HG03135 (cell line): ENCODE data around the gene PLD2.

Experiments used
- ATAC-seq: cut with Tn5 transposase; IDR thresholded peaks from one replicate; pipeline ENCODE4 v1.9.1; 2021; ENCODE audit warnings: mild to moderate bottlenecking, moderate library complexity; ENCODE audit not compliant: unreplicated experiment

PLD2 gene

DNA sequence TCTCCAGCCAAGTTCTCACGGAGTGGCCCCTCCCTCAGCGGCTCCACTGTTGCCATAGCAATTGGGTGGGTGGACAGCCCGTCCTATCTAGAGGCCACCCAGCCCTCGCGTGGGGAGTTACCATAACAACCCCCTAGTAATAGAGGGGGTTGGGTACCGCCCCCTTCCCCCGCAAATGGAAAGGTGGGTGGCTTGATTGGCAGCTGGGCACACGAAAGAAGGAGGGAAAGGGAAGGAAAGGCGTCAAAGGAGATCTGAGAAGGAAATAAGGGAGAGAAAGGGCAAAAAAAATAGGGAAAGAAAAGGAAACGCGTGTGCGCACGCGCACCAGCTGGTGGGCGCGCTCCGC, 25.9 kb downstream of the PLD2 start:
- ATAC-seq = peak; percentile 21

DNA sequence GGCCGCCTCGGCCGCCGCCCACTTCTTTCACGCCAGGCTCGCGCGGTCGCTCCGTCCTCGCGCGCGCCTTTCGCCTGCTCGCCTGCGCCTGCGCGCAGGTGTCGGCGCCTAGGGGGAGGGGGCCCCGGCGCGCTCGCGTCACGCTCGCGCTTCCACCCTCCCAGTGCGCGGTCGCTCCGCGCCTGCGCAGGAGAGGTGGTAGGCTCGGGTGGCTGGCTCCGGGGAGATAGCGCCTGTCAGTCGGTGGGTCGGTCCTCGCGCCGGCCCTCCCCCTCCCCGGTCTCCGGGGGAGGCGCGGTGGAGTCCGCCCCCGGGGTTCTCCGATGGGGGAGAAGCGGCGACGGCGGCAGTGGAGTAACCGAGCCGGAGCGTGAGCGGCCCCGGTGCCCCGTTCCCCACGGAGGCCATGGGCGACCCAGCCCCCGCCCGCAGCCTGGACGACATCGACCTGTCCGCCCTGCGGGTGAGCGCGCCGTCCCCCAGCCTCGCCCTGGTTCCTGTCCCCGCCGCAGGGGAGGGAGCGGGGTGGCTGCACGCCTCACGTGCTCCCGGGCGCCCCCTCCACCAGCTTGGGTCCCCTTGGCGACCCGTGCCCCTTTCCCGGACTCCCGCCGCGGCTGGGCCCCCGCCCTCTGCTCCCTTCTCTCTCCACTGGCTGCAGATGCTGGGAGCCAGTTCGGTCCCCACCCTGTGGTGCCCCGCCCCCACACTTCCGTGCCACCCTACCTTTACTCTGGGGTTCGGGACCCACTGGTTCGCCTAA, 26.4 kb downstream of the PLD2 start, which contains the start of gene MINK1:
MINK1 (plus strand) TSS at position 163 of the 763 bp plus-strand sequence; CDS start at position 407, 244 bp downstream.
- ATAC-seq = peak; percentile 80

DNA sequence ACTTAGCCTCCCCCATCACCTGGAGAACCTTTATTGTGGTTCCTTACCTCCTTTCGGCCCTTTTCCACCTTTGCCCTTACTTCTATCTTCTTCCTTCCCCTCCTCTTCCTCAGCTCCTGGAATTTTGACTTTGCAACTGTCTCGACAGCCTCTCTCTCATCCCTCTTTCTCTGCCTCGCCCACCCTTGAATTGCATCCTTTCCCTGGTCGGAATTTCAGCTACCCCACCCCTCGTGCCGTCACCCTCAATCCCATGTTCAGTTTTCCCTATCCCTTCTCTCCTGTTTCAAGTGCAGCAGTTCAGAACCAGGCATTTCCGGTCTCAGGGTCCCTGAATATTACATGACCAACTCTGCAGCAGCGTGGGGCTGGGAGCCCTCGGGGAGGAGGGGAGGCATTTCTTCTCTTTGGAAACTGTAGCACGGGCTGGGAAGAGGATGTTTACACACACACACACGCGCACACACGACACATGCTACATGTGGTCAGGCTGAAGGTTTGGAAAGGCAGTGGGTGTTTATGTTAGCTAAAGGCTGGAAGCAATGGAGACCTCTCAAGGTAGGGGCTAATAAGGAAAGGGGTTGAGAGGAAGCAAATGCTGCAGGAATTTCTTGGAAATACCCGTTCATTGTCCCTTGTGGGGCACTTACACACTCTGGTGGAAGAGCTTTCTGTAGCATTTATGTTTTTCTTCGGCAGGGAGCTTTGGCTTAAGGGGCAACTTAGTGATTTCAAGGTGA, 27.2 kb downstream of the PLD2 start:
- ATAC-seq = no peak

DNA sequence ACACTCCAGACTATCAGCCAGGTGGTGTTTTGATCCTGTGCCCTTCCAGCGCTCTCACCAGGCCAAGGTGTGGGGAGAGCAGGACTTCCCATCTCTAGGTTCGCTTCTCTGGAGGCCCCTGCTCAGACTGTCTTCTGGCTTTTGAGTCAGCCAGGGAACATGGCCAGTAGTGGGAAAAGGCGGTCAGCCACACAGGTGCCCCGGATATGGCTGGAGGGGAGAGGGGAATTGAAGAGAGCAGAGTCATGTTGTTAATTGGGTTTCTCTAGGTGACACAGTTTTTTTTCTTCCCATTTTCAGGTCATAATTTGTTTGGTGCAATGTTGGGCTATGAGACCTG, 27.7 kb downstream of the PLD2 start:
- ATAC-seq = no peak

DNA sequence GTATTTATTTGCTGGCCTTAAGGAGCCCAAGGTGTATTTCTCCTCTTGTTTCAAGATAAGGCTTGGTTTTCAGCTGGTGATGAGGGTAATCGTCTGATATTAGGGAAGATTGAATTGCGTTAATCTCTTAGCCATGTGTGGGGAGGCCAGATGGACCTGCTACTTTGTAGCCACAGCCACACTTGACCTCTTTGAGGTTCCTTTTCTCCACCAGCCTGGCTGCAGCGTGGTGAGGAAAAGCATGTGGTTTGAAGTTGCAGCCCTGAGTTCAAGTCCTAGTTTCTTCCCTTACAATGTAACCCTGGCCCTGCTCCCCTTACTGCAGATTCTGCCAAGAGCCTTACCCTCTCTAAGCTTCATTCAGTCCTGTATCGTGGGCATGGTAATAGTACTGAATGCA, 29.3 kb downstream of the PLD2 start:
- no peak for ATAC-seq

DNA sequence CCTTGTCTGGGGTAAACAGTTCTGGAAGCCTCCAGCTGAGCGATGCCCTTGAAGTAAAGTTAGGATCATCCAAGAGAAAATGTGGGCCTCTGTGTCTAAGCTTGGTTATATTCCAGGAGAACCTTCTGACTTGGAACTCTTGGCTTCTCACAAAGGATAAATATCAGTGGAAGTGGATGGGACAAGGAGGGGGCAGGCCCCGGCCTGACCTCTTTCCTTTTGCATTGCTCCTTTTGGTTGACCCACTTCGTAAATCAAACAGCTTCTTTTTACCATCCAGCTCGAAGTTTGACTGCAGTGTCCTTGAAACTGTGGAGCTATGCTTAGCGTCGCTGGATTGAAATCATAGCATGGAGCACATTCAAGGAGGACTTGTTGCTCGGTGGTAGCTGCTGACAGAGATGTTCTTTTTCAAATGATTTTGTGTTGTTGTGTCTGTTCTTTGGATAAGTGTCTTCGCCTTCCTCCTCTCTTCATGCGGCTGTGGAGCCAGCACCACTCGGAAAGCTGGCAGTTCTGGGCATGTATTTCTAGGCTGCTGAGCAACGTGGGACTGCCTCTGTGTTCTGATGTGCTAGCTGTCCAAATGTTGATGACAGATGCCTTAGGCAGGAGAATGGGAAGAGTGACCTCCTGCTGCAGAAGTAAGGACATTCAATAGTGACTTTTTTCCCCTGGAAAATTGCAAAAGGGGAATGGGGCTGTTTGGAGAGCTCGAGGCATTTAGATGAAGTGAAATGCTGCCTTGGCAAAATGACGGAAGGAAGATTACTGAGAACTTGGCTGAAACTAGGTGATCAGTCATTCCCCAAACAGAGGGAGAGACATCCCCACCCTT, 30.7 kb downstream of the PLD2 start:
- no peak for ATAC-seq

DNA sequence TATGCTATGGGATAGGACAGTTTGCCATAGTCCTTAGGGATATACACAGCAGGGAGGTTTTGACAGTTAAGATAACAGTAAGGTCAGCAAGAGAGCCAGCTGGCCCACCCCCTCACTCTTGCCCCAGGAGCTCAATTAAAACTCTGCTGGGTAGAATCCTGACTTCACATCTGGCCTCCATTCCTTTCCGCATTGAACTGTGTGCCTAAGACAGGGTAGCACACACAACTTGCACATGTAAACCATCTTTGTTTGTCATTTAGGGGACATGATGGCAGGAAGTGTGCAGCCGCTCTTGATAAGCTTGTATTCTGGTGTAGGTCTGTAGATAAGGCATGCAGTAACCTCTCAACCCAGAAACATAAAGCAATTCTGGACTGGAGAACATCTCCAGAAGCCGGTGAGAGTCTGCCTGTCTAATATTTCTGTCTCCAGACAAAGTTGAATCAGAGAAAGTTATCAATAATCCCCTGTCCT, 31.4 kb downstream of the PLD2 start:
- no peak for ATAC-seq

DNA sequence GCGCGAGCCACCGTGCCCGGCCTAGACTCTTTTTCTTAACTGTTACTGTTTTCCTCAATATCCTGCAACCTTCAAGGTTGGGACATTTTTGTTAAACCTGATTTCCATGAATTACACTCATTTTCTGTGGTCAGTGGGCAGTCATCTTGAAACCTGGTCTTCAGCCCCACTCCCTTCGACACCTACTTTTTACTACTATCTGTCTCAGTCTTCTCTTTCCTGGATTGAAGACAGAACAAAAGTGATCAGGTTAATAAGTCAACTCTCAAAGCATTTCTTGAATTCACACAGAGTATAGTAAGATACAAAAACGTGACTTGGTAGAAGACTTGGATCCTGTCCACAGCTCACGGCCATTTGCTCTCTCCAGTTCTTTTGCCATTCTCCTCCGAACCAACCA, 32.3 kb downstream of the PLD2 start:
- ATAC-seq = no peak

DNA sequence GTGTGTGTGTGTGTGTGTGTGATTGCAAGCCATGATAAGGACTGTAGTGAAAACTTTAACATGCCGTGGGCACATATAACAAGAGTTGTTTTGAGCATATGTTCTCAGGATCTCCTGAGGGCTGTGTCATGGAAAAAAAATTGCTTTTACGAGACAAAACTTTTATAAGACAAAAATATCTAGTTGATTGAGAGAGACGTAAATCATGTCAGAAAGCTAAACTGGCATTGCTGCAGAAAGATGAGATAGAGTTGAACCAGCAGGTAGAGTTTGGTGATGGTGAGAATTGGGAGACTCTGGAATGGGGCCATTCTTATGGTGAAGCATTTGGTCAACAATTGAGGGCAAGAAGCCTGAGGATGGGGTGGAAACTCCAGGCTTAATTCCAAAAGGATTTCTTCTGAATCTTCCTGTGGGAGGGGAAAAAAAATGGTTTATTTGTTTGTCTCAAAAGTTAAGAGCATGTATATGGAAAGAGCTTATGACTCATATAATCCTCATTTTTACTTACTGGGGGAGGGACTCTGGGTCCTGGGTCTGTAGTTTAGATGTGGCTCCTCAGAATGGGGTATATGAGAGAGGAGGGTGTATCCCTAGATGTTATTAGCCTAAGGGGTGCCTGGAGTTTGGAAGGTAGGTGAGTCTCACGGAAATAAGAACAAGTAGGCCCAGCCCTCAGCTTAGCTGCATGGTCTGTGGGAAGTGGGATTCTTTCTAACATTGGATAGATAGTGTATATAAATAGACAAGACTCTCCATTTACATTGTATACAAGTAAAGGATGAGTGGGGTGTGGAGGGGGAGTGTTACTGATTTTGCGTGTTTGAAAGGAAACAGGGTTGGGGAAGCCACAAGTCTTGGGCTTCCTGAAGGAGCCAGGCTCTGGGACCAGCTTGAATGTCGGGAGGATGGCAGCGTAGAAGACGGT, 33.3 kb downstream of the PLD2 start:
- ATAC-seq = no peak

DNA sequence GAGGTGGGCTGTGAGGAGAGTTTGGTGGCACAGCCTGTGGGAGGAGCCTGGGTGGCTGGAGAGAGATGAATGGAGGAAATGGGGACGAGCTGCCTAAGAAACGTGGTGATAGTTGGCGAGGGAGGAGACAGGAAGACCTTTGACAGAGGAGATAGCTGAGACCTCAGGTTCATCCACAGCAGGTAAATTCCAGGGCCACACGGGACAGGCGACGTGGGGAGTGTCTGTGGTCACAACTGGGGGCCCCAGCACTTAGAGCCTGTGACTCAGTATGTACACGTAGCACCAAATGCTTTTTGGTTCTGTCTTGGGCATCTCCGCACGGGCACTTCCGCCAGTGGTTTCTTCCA, 33.9 kb downstream of the PLD2 start:
- ATAC-seq = no peak

DNA sequence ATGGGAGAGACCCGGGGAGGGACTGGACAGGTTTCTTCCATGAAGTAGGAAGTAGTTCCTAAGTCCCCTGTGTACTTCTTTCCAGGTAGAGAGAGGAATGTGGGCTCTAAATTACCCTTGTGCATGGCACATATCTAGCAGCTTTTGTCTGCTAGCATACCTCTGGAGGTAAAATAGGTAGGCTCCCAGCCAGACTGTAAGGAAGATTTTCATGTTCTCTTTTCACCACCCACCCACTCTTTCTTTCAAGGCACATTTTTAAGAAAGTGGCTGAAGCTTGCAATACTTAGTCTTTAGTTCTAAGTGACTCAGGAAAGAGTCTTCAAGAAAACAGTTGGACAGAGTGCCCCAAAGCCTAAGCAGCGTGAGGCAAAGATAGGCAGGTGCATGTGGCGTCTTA, 35.4 kb downstream of the PLD2 start:
- ATAC-seq = no peak

DNA sequence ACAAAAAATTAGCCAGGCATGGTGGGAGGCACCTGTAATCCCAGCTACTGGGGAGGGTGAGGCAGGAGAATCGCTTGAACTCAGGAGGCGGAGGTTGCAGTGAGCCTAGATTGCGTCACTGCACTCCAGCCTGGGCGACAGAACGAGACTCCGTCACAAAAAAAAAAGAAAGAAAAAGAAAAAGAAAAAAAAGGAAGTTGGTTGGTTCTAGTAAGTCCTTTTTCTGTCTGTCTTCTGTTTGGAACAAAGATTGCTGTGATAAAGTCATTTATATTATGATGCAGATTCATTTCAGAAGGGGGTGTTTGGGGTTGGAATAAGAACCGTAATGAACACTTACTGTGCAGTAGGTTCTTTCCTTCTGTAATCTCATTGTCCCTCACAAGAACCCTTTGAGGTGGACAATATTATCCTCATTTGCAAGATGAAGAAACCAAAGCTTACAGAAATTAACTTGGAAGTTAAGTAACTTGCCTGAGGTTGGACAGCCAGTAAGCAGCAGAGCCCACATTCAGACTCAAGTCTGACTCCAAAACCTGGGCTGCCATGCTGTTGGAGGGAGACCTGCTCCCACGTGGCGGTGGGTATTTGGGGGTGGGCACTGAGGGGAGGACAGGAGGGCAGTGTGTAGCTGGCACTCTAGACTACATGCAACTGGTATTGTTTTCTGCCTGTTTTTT, 36.5 kb downstream of the PLD2 start:
- no peak for ATAC-seq

DNA sequence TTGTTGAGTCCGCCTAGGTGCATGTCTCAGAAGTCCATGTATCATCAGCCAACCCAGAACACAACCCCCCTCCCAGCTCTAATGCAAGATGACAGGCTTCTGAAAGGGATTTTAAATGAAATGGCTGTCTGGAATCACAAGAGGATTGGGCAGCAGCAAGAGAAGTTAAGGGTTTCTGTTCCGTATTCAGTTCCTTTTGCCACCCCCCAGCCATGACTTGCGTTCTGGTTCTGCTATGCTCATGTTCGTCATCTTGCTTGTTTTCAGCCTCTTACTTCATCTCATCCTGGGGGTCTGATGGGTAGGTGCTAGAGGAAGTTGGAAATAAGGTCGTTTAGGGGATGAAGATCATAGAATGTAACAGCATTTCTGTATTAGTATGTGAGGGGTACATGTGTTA, 38.2 kb downstream of the PLD2 start:
- ATAC-seq = no peak

DNA sequence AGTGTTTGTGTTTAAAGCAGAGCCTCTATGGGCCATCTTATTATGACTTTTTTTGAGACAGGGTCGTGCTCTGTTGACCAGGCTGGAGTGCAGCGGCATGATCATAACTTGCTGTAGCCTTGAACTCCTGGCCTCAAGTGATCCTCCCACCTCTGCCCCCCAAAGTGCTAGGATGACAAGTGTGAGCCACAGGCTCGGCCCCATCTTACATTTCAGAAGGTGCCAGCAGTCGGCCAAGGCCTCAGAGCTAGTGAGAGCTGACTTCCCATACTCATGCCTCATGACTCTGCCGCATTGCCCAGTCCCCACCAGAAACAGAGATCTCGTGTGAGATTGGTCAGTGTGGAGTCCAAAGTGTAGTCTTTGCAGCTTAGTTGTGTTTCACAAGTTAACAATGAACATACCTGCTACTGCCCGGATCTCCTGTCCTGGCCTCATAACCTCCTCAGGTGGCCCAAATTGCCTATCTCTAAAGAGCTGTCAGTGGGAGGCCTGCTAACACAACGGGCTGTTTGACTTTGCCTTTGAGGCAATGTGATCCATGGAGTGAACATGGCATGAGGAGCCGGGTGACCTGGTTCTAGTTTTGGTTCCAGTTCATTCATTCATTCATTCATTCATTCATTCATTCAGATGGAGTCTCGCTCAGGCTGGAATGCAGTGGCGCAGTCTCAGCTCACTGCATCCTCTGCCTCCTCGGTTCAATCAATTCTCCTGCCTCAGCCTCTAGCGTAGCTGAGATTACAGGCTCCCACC, 39.9 kb downstream of the PLD2 start:
- no peak for ATAC-seq

DNA sequence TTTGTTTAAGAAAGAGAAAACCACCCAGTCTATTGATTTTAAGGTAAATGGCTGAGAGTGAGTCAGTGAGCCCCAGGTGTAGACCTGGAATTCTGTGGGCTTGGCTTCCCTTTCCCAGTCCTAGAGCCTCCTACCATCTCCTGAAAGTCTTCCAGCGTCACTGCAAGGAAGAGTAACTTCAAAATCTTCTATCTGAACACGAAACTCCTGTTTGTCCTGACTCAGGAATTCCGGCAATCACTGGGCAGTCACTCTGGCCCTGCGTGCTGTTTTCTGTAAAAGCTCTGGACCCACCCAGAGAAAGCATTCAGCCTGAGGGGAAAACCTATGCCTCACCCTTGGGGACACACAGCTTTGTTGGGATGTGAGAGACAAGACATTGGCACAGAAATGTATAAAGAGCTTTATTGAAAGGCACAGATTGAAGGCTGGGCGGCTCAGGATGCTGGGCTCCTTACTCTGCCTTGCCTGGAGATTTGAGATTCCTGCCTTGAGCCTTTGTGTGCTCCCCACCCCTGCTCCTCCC, 42.1 kb downstream of the PLD2 start:
- no peak for ATAC-seq

DNA sequence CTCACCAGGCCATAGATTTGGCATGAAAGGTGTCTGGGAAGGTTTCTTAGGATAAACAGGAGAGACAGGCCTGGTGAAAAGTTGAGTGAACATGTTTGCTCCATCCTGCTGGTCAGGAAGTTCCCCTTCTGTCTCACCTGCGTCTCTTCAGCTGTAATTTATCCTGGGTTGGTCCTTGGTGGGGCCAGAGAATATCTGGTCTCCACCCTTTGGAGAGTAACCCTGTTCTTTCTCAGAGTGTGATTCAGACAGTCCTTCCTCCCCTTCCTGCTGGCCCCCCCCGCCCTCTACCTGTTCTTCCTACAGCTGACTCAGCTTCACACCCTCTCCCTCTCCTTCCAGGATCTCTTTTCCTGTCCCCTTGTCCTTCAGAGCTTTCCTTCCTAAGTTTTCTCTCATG, 43.3 kb downstream of the PLD2 start:
- no peak for ATAC-seq

DNA sequence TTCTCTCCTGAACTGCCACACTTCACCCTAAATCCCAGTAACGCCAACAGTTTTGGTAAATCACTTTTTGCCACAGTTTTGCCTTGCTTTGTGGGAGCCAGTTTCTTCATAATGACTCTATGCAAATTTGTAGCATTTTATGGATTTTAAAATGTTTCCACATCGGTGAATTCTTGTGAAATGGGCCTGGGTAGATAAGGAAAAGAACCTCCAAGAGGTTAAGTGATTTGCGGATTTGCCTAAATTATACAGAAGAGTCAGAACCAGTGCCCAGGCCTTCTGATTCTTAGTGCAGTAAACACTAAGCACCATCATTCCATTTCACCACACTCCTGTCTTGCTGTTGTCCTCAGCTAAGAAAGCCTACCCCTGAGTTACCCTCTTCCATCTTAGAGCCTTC, 44.1 kb downstream of the PLD2 start:
- ATAC-seq = no peak

DNA sequence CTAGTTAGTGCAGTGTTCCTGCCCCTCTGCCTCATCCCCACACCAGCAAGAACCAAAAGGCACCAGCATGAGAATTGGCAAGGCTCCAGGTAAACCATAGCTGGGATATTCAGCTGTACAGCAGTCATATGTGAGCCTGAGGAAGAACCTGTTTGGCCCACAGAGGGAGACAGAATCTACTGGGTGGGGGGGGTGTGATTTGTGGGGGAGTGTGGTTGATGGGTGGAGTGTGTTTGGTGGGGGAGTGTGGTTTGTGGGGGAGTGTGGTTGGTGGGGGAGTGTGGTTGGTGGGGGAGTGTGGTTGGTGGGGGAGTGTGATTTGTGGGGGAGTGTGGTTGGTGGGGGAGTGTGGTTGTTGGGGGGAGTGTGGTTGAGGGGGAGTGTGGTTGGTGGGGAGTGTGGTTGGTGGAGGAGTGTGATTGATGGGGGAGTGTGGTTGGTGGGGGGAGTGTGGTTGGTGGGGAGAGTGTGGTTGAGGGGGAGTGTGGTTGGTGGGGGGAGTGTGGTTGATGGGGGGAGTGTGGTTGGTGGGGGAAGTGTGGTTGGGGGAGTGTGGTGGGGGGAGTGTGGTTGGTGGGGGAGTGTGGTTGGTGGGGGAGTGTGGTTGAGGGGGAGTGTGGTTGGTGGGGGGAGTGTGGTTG, 45.7 kb downstream of the PLD2 start:
- ATAC-seq = no peak

DNA sequence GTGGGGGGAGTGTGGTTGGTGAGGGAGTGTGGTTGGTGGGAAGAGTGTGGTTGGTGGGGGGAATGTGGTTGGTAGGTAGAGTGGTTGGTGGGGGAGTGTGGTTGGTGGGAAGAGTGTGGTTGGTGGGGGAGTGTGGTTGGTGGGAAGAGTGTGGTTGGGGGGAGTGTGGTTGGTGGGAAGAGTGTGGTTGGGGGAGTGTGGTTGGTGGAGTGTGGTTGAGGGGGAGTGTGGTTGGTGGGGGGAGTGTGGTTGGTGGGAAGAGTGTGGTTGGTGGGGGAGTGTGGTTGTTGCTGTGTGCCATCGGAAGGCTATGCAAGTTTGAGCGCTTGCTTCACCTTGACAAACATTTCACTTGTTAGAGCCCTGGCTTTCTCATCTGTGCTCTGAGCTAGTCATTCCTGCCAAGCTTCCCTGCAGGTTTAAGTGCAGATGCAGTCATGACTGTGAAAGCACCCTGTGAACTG, 46.3 kb downstream of the PLD2 start:
- ATAC-seq = no peak
